HG02981 (cell line): Measurements from ENCODE around the gene CFAP65.

Experiments used
- ATAC-seq: cut with Tn5 transposase; IDR thresholded peaks from one replicate; pipeline ENCODE4 v1.9.1; 2021; ENCODE audit warnings: mild to moderate bottlenecking, moderate library complexity; ENCODE audit not compliant: unreplicated experiment

CFAP65 gene

DNA sequence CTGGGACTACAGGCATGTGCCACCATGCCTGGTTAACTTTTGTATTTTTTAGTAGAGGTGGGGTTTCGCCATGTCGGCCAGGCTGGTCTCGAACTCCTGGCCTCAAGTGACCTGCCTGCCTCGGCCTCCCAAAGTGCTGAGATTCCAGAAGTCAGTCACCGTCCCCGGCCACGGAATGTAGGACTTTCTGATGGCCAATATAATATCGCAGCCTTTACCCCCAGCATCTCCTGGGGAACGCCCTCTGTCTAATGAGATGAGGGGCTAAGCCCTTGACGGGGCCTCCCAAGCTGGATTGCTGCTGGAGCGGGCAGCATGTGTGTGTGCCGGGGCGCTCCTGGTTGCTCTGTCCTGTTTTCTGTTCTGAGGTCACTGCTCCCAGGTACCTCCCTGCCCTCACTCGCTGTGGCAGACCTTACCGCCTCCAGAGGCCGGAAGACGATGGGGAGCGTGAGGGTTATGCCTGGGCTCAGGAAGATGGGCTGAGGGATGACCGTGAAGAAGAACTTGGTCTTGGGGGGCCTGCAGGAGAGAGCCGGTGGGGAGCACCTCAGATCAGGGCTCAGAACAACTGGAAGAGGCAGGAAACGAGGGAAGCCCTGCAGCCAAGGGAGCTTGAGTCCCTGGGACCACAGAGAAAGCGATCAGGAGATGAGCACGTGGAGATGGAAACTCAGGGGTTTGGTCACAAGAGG, 9.1 kb downstream of the CFAP65 start:
- no peak for ATAC-seq

DNA sequence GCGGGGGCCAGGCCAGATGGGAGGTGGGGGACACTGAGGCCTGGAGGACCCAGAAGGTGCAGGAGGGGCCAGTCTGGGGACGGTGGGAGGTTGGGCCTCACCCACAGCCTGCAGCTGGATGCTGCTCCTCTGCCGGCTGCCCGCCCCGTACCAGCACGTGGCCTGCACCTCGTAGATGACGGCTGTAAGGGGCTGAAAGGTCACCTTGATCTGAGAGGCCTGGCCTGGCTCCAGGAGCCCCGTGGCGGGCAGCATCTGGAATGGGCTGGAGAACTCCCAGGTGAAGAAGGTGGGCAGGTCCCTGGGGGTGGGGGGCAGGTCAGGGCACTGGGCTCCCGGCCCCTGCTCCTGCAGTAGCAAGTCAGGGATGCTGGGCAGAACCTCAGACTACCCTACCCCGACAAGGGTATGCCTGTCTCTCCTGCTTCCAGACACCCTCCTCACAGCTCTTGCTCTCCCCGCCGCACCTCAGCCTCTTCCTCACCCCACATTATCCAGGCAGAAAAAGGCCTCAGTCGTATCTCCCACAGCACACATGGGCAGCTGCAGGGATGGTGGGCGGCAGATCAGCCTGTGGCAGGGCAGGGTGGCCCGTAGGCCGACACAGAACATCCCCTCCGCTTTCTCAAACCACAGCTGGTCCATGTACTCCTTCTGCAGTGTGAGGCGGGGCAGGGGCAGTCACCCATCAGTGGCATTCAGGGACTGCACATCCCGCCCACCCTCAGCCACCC, 10.1 kb downstream of the CFAP65 start:
- no peak for ATAC-seq

DNA sequence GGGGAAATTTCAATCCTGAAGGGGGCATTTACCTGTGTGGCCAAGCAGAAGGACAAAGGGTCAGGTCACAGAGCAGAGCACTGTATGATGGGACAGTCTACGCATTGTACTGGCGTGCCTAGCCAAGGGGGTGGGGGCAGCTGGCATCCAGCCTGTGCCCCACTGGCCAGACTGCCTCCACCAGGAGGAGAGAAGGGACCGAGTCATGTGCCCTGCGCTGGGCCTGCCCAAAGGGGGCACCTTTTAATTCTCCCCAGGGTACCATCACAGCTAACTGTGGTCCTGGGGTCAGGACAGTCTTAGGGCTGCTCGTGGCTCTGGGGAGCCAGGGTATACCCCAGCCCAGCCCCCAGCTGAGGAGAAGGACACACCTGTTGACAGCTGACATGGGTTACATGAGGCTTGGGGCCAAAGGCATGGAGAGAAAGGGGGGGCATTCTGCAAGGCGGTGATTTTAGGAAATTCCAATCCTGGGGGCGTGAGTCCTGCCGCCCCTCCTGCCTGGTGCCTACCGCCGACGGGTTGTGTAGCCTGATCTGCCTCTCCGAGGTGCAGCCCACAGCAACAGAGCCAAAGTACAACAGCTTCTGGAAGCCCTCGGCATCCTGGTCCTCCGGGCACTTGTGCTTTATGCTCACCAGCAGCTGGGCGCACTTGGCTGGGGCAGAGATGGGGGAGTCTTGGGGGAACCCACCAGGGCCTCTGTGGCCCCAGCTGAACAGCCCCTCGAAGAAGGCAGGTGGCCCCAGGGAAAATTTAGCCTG, 11.0 kb downstream of the CFAP65 start:
- ATAC-seq, result no peak

DNA sequence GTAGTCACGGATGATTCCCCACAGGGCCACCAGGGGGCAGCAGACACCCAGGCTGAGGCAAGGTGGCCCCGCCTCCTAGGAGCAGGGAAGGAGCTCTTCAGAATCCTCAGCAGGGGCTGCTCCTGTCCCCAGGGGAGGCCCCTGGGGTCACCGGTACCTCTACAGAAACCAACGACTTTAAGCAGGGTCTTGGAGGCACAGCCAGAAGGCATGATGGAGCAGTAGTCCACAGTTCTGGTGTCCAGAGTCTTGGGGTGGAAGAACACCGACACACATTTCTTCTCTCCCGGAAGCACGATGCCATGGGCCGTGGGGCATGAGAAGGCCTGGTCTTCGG, 11.5 kb downstream of the CFAP65 start:
- peak; percentile 78 for ATAC-seq

GRCh38 chr2:219028996-219029828, 12.1 kb downstream of the CFAP65 start:
- no peak for ATAC-seq

DNA sequence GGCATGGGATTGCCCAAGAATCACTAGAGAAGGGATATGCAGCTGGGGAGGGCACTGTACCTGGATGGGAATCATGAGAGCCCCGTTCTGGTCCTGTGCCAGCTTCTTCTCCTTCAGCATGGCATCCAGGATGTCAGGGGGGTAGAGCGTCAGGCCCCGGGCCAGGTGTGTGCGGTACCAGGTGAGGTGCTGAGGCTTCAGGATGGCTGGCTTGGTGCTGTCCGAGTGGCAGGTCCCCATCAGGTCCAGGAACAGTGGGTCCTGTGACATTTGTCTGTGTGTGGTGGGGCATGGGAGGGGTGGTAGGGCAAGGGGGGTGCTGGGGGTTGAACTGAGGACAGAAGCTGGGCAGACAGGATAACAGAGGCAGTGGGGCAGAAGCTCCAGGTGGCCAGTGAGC, 13.2 kb downstream of the CFAP65 start:
- no peak for ATAC-seq

DNA sequence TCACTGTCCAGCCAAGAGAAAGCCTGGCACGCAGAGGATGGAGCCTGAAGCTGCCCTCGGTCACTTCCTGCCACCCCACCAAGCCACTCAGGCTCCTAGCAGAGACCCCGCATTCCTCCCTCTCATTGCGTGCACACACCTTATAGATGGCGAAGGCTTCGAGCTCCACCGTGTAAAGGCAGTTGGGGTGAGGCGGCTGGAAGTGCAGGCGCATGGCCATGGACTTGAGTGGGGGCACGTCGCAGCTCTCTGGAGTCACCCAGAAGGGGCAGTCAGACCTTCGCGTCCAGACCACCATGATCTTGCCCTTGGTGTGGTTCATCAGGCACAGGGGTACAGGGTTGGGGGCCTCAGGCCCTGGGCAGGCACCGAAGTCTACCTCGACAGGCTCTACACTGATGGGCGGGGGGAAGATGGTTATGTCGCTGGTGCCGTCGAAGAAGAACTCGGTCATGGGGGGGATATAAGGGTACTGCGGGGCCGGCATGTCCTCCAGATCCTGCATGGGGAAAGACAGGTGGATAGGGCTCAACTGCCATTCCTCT, 13.7 kb downstream of the CFAP65 start:
- no peak for ATAC-seq

GRCh38 chr2:219026946-219027345, 14.4 kb downstream of the CFAP65 start:
- ATAC-seq, result no peak

DNA sequence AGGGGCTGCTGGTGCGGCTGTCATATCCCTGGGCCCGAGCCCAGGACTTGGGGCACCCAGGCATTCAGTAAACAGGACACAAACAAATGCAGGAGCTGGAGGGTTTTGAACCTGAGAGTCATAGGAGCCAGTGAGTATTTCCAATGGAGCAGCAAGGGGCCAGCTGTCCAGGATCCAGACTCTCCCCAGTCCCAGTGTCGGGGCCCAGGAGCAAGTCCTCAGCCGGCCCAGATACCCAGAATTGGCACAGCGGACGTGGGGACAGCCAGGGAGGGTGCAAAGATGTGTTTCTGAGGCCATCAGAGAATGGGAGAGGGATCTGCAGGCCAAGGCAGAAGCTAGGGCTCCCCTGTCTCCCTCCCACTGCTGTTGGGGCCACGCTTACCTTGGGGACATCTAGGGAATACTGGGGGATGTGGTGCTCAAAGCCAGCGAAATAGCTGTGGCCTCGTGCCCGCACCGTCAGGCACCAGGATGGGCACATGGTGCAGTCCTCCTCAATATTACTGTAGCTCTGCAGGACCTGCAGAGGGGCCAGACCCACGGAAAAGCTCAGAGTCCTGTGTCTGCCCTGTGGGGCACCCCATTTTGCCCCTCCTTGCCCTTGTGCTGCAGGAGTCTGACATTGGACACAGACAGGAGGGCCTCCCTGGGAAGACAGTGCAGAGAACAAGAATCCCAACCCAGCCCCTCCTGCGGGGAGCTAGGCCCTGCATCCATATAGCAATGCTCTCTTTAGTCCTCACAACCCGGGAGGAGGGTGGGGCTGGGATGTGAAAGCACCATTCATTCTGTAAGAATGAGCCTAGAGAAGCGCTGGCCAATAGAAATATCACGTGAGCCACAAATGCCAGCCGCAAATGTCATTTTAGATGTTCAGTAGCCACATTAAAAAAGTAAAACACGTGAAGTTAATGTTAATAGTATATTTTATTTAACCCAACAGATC, 15.4 kb downstream of the CFAP65 start:
- ATAC-seq, result no peak

- no peak for ATAC-seq
Observed at GRCh38 chr2:219024059-219024458, 17.3 kb downstream of the CFAP65 start.

DNA sequence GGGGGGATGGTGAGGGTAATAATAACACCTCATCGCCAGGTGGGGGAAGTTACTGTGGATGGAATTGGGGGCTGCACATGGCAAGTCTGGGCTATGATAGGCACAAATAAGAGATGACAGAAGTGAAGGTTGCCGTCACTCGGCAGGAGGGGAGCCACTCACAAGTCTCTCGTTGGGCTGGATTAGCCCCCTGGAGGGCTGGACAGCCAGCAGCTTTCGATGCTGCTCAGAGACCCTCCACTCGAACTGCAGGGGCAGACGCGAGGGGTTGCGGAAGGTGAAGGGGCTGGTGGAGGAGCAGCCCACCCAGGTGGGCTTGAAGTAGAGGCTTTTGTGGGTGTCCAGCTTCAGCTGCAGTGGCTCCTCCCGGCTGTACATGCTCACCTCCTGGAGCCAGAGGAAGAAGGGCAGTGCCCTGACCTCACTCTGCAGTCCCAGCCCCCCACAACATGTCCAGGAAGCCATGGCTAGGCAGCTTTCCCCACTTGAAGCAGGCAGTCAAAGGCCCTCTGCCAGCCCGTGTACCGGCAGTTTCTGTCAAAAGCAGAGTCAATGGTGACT, 18.2 kb downstream of the CFAP65 start:
- no peak for ATAC-seq

DNA sequence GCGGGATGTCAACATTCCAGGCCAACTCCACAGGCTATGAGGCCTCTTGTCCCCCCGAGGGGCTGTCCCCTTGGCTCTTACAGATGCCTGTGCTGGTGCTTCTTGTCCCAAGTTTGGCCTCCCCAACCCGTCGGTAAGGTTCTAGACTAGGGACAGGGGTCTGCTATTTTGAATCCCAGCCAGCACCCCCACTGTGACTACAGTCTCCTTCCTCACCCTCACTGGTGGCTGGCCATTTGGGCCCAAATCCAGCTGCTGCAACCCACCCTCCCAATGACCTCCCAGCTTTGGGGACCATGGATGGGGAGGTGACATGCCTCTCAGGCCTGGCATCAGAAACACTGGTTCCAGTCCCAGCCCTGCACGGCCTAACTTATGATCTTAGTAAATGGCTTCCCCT, 18.7 kb downstream of the CFAP65 start:
- ATAC-seq, result no peak

DNA sequence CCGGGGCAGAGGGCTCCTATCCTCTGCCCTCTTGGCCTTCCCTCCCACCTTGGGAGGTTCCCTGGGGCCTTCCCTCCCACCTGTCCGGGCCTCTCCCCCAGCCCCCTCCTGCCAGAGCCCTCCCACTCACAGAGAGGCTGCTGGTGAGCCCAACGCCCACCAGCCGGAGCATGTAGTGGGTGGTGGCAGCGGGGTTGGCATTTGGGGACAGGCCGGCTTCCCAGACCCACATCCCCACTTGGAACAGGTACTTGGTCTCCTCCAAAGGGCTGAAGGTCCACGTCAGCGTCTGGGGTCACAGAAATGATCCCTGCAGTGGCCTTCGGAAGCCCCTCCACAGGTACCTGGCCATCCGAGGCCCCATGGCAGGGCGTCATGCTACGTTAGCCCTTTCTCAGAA, 19.3 kb downstream of the CFAP65 start:
- no peak for ATAC-seq

DNA sequence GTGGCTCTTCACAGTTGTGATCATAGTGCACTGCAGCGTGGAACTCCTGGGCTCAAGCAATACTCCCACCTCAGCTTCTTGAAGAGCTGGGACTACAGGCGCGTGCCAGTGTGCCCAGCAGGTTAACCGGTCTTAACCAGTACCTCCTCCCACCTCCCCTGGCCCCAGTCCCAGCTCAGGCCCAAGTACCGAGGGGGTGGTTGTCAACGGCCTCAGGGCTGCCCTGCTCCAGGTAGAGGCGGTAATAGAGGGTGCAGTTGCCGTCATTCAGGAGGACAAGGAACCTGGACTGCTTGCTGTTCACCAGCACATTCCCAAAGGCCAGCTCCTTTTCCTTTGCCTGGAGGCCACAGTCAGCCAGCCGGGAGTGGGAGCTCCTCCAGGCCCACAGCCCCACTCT, 19.7 kb downstream of the CFAP65 start:
- ATAC-seq, result no peak

- ATAC-seq, result no peak
Observed at GRCh38 chr2:219020604-219021365, 20.5 kb downstream of the CFAP65 start.

- no peak for ATAC-seq
Observed at GRCh38 chr2:219019436-219019835, 21.9 kb downstream of the CFAP65 start.

GRCh38 chr2:219018726-219019125, 22.6 kb downstream of the CFAP65 start:
- ATAC-seq, result no peak

GRCh38 chr2:219018286-219018685, 23.0 kb downstream of the CFAP65 start:
- ATAC-seq, result no peak
